NCI-H2227 (cell line): ENCODE results near the gene PLCB1.

Source experiments
- DNase-seq: peaks from one replicate; lab custom pipeline; 2025; ENCODE audit not compliant: unreplicated experiment; lab: John Stamatoyannopoulos, UW

Gene PLCB1

DNA sequence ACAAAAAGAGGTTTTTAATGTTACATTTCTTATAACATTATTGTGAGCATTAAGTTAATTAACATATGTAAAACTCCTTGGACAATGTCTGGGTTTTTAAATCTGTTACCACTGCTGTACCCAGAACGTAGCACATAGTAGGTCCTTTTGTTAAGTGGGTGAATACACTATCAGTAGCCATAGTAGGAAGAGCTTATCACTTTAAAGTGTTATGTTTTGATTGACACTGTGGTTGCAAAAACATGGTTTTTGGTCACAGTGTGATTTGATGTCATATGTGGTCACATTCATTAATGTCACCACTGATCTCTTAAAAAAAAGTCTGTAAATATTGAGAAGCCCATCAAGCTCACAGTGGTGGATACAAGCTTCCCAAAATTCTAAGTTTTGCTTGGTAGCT is 160.7 kb downstream of the PLCB1 start:
- no peak for DNase-seq

DNA sequence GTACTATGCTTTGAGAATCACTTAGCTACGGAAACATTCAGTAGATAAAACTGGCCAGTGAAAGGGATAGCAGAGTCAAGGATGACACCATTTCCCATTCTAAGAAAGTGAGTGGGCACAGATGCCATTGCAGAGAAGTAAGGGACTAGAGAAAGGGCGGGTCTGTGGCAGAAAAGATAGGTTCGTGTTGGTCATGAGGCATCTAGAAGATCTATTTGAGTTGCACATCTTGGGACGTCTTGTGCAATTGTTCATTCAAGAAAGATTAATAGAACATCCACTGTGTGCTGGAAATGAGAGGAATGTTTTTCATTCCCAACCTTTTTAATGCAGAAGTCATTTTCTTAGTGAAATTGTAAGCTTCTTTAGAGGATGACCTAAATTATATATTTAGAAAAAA is 161.7 kb downstream of the PLCB1 start:
- DNase-seq = no peak

DNA sequence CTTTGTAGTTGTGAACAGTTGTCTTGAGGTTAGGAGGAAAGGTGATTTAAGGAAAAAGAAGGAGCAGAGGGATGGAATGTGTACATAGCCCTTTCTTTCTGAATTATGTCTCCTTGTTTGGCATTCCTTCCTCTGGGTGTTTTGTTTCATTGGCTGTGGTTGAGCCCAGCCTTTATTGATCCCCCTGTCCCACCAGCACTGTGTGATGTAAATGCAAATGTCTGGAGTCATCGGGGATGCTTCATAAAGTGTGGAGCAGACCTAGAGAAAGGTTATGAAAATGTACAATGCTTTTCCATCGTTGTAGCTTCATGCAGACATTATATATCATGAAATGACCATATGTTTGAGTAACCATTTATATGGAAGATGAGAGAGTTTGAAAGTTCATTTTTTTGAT is 164.5 kb downstream of the PLCB1 start:
- no peak for DNase-seq

DNA sequence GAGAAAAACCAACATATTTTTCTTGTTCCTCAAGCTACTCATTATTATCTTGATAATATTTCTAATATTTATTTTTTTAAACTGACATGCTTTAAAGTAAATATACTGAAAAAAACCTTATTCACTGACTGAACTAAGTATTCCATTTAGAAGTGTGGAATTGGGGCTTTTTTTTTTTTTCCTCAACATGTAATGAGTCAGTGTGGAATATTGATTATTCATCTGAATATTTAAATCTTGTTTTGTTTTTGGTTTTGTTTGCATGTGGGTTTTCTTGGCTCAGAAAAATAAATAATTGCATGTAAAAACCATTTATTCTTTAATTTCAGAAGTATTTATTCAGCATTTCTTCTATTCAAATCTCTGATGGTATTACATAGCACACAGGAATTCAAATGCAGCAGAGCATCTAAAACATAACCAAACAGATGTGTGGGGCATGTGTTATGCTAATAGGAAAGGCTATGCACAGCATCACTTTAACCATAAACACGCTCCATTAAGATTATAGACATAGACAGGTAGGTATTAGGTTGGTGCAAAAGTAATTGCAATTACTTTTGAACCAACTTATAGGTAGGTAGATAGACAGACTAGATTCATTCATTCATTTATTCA is 166.5 kb downstream of the PLCB1 start:
- no peak for DNase-seq

DNA sequence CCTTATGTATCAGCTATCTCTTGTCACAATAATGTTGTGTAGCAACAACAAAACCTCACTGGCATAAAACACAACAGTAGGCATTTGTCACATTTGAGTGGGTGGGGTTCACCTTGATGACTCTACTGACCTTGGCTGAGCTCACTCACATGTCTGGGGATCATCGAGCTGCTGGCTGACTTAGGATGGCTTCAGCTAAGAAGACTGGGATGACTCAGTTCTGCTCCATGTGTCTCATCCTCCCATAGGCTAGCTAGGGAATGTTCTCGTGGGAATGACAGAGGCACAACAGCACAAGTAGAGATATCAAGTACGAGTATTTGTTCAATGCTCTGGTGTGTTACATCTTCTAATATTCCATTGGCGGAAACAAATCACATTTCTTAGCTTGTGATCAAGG is 167.9 kb downstream of the PLCB1 start:
- DNase-seq = no peak

DNA sequence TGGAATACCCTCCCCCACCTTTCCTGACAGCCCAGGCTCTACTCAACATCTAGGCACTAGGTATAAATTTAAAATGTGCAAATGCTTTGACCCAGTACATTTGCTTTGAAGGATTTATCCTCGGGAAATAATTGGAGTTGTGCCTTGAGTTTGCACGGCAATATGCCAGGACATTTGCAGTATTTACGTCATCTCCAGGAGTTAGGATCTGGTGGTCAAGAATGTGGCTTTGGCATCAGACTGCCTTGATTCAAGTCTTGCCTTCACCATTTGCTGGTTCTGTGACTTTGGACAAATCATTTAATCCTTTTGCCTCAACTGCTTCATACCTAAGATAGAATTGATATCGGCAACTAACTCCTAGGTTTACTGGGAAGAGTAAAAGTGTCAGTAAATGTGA is 169.6 kb downstream of the PLCB1 start:
- no peak for DNase-seq

DNA sequence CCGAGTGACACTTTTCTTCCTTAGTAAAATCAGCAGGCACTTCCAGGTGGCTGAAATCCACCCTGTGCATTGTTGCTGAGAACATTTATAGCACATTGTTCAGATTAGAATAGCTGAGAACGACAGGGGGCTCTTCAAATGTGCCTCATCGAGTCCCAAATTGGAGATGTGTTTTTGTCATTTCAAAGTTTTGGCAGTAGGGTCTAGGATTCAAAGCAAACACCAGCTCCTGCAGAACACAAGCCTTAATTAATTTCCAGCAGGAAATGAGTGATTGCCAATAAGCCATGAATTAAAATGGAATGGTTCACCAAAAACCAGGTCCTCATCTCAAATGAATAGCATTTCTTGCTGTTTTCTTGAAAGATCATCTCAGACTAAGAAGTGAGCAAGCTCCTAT is 171.6 kb downstream of the PLCB1 start:
- no peak for DNase-seq

DNA sequence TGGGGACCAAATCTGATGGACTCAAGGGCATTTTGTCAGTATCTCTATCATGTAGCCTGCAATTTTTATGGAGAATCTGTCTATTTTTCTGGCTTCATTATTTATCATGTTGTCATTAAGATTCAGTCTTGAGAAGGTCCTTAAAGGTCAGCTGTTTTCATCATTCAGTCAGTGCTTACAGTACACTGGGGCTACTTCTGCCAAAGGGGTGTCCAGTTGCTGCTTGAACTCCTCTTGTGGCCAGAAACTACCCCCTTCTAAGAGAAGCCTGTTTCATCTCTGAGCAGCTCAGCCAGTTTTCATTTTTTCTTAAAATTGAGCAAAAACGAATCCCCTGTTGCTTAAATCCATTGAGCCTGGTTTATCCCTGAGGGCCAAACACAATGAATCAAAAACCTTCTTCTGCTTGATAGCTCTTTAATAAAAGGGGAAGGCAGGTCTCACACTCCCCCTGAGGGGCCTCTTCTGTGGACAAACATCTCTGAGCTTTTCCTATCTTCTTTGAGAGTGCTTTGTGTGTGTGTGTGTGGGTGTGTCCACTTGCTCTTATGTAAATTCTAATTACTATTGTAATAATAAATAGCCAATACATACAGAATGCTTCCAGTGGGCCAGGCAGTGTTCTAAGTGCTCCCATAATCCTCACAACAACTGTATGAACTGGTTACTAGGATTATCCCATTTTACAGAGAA is 172.2 kb downstream of the PLCB1 start:
- DNase-seq = no peak

DNA sequence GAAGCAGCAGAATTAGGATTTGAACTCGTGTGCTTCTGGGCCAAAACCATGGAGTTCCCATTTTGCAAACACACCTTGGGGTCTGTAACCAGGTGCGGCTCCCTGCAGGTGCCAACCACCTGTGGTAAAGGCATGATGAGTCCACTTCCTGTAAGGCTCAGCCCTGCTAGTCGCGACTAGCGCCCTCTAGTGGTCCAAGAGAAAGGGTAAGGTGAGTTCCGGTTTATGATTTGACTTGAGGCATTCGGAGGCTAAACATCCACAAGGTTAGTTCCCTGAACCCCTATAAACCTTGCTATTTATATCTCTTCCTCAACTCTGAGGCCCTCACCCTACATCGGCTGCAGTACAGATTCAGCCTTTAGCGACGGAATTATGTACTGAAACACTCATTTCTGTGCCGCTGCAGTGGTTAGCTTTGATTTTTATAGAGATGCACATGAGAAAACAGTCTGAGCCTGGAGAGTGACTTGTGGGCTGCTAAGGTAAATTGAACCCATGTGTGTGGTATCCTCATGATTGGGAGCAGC is 173.4 kb downstream of the PLCB1 start:
- peak; percentile 54 for DNase-seq

DNA sequence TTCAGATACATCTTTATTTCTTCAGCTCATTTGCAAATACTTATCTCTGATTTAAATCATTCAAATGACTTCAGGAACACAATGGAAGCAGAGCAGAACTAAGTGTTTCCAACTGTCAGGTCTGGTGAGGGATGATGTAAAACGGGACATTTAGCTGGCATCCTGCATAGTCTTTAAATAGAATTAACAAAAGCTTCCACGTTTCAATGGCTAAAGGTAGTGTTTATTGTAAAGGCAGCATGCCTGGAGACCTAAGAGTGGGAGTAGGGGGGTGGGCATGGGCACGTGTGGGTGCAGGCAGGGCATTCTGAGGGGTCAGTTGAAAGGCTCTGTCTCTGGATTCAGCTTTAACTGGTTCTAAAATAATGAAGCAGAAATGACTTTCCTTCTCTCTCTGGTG is 174.9 kb downstream of the PLCB1 start:
- DNase-seq = no peak

DNA sequence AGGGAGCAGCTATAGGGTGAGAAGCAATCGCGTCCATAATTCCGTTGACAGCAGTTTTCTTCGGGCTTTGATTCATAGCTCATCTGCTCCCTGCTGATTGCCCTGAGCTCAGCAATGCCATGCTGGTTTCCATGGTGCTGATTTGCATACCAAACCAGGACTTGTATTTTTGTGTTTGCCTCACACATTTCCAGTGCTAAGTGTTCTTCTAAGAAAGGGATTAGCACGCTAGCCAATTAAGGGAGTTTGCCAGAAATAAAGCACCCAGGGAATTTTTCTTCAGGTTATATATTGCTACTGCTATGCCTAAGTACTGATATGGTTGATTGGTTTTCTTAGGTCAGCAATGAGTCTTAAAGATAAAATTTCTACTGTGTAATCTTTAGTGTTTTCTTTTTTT is 177.6 kb downstream of the PLCB1 start:
- DNase-seq = peak; percentile 45

DNA sequence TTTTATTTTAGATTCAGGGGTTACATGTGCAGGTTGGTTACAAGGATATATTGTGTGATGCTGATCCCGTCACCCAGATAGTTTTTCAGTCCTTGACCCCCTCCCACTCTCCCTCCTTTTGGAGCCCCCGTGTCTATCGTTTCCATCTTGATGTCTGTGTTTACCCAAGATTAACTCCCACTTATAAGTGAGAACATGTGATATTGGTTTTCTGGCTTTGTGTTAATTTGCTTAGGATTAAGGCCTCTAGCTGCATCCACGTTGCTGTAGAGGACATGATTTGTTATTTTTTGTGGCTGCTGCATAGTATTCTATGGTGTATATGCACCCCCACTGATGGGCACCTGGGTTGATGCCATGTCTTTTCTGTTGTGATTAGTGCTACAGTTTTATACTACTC is 178.6 kb downstream of the PLCB1 start:
- no peak for DNase-seq

DNA sequence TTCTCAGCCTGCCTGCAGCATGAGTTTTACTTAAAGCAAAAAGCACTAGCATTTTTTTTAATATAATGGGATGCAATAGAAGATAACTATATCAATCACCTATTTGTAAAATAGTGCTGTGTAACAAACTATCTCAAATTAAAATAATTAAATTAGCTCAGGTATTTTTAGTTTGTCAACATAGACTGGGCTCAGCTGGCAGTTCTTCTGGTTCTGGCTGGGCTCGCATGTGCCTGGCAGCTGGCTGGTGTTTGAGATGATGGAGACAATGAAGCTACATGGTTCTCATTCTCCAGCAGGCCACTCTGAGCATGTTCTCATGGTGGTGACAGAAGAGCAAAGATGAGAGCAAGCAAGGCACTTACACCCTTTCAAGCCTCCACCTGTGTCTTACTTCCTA is 181.0 kb downstream of the PLCB1 start:
- DNase-seq = no peak

DNA sequence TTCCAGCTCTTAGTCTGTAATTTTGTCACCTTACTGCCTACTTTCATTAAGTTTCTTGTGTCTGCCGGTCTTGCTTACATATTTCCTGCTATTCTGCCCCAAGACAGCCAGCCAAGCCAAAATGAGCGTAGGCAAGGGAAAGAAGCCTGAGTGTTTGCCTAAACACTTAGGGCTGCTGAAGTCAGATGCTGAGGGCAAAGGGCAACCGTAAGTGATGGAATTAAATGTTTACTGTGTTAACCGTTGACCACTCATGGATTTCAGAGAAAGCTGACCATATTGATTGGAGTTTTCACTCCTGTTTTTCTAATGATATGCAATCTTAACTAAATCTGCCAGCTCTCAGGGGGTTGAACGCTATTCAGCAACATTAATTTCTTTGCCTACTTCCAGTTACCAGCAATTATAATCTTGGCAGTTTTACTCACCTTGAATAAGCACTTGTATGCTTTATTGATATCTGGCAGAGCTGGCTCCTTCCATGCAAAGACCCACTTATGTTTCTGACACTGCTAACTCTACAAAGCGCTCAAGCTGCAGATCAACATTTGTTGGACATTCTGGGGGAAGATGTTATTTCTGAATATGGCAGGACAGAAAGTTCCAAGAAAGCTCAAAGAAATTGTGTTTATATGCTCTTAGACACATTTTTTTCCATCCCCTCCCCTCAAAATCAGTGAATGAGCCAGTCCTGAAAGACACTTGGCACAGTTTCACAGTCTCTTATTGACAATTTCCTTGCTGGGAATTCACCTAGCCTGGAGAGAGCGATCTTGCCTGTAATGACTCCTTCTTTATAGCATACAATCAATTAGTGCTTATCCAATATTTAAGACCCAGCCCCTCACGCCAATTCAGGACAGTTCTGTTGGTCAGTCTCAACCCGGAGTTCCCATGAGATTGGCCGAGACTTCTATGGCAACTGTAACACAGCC is 183.8 kb downstream of the PLCB1 start:
- DNase-seq = no peak

DNA sequence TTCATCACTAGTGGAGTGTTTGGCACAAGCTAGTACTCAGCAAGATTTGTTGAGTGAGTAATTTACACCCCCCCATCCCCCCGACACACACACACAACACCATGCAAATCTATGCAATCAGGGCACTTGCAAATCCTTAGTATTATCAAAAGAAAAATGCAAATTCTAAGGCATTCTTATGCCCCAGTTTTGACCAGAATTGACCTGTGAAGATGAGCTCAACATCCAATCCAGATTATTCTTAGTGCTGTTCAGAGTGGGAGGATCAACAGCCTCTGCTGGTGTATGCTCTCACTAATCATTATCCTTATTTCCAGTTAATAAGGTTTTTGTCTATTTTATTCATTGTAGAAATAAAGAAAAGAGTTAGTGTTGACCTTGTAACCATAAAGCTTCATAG is 185.4 kb downstream of the PLCB1 start:
- DNase-seq = no peak

DNA sequence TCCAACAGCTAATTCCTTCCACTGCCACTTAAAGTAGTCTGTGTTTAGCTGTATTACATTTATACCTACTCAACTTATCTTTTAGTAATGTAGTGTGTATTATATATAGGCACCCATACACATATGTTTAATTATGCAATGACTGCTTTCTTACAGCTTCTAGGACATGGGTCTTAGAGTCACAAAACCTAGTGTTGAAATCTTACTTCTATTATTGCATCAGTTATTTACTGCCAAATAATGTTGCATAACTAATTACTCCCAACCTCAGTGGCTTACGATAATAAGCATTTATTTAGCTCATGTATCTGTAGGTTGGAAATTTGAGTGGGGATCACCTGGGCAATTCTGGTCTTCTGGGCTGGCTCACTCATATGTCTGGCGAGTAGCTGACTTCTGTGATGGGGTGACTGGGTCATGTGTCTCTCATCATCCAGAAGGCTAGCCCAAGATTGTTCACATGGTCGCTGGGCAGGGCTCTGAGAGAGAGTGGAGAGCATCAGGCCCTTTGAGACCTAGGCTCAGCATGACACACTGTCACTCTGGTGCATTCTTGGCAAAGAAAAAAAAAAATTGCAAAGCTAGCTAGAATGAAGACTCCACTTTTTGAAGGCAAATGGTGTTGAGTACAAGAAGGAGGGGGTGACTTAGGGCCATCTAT is 187.0 kb downstream of the PLCB1 start:
- DNase-seq = no peak

DNA sequence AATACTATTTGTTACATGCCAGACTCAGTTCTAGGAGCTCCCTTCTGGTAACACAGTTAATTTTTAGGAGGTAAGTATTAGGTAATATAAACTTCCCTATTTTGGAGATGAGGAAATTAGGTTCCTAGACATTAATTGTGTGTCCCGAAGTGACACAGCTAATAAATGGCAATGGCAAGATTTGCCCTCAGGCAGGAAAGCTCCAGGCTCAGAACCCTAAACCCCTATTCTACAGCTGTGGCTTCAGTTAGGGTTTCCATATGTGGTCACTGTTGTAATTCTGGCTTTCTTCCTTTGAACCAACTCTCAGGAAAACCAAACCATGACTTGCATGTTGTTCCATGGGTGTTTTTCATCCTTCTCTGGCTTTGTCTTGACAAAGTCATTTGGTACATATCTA is 188.2 kb downstream of the PLCB1 start:
- DNase-seq = no peak

DNA sequence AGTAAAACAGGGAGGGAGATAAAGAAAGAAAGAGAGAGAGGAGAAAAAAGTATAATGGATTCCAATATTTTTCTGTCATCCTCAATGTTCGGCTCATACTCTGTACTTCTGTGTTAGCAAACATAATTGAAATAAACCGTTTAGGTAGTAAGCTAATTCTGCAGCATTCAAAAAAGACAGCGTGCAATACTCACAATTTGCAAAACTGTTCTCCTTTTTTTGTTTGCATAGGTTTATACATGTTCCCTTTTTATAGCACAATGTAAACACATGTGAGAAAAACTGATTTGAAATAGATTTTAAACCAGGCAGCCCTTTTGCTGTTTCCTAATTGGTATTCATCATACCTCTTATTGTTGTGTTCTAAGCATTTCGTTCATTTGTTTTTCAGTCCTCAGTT is 188.9 kb downstream of the PLCB1 start:
- no peak for DNase-seq

DNA sequence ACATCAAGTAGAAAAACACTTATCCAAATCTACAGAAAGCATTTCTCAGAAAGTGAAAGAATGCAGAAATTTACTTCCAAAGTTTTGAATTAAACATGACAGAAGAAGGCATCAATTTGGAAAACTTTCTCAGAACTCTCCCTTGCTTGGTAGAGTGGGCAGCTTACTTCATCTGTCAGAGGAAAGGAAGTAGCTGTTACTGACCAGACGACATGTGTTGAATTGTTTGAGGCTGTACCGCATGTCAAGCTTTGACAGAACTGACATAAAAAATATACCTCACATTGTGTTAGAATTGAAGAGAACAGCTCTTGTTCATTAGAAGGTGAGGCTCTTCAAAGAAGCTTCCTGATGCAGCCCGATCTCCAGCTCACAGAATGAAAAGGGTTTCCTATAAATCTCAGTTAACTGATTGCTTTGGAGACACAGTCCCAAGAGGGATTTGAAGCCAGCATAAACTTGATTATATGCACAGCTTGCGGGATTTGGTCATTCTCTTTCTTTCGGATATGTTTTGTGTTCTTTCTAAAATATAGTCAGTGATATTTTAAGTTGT is 190.7 kb downstream of the PLCB1 start:
- peak; percentile 15 for DNase-seq

DNA sequence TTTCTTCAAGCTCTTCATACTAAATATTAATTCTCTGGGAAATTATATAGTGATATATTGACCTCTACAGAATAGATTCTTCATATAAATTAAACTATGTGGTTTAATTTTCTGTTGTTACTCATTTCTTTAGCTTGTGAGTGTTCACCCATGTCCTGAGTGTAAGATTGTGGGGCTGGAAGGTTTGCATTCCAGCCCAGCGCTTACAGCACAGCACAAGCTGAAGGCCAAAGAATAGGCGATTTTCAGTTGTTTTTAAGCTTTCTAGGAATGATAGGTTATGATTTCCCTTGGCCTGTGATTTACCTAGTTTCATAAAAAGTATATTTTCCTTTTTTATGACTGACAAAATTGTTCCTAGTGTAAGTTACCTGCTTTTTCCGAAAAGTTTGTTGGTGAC is 194.1 kb downstream of the PLCB1 start:
- DNase-seq = no peak

DNA sequence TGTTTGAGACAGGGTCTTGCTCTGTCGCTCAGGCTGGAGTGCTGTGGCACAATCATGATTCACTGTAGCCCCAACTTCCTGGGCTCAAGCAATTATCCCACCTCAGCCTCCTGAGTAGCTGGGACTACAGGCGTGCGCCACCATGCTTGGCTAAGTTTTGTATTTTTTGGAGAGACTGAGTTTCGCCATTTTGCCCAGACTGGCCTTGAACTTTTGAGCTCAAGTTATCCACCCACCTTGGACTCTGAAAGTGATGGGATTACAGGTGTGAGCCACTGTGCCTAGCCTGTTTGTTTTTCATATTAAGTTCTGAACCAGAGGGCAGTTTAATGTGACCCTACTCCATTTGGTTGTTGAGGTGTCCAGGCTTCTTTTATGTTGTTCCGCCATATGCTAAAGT is 194.8 kb downstream of the PLCB1 start:
- no peak for DNase-seq
